A673 (cell line): ENCODE data around the gene NPIPA1. TPM values are rescaled to one million over a fixed set of nuclear protein-coding genes. Genes with fewer than 3 reads are reported as not detected.
"Not testable (repeated sequence)": the region's sequence is repeated elsewhere in the genome, so short reads cannot be mapped to it uniquely, and the experiment has no call there.

ENCODE experiments used
- BruUV-seq: library from RNA; stranded (reverse); fragments of 400-500 nt; replicated peaks from 2 replicates; lab custom pipeline; 2021; lab: Mats Ljungman, UMichigan
- CTCF ChIA-PET: fragments of 300-600 bp; sonication (Branson Sonifier 250); formaldehyde crosslinking; loops from one replicate; lab custom pipeline; 2022; ENCODE audit warnings: antibody characterized with exemption; lab: Charles Lee
- POLR2A ChIA-PET: fragments of 300-600 bp; sonication (Branson Sonifier 250); formaldehyde crosslinking; loops from one replicate; lab custom pipeline; 2022; ENCODE audit warnings: antibody characterized with exemption; ENCODE audit not compliant: low non-redundant PET; lab: Charles Lee
- DNase-seq: peaks from one replicate; pipeline ENCODE4 v3.0.0-alpha.2; 2015; ENCODE audit warnings: low spot score
- H3K27ac ChIP-seq: fragments of 200-600 bp; sonication (generic); 2 replicates; pipeline ENCODE4 v1.5.1; 2016; ENCODE audit warnings: mixed run types, low read depth, mild to moderate bottlenecking, mixed read lengths, antibody characterized with exemption, low read length; ENCODE audit not compliant: poor library complexity, severe bottlenecking
- H3K27me3 ChIP-seq: fragments of 200-600 bp; sonication (generic); replicated peaks from 2 replicates; pipeline ENCODE4 v1.6.1; 2017; ENCODE audit warnings: mixed run types, low read depth, mild to moderate bottlenecking, mixed read lengths, antibody characterized with exemption, low read length; ENCODE audit not compliant: insufficient read depth, poor library complexity
- H3K36me3 ChIP-seq: fragments of 200-600 bp; sonication (generic); 2 replicates; pipeline ENCODE4 v1.6.1; 2016; ENCODE audit warnings: mixed run types, mild to moderate bottlenecking, mixed read lengths, antibody characterized with exemption, low read length; ENCODE audit not compliant: insufficient read depth, poor library complexity, severe bottlenecking
- H3K4me1 ChIP-seq: fragments of 200-600 bp; sonication (generic); 2 replicates; pipeline ENCODE4 v1.6.1; 2017; ENCODE audit warnings: mixed run types, mild to moderate bottlenecking, mixed read lengths, antibody characterized with exemption, low read length; ENCODE audit not compliant: insufficient read depth, poor library complexity, severe bottlenecking
- H3K4me3 ChIP-seq: fragments of 200-600 bp; sonication (generic); 2 replicates; pipeline ENCODE4 v1.5.1; 2016; ENCODE audit warnings: low read depth, mixed run types, mild to moderate bottlenecking, mixed read lengths, low read length; ENCODE audit not compliant: poor library complexity, severe bottlenecking
- H3K9me3 ChIP-seq: fragments of 200-600 bp; sonication (generic); 2 replicates; pipeline ENCODE4 v1.6.1; 2016; ENCODE audit warnings: mixed run types, low read depth, mild to moderate bottlenecking, mixed read lengths, antibody characterized with exemption, low read length; ENCODE audit not compliant: poor library complexity, severe bottlenecking
- intact Hi-C: fragments of 100-400 bp; cut with micrococcal nuclease; formaldehyde crosslinking; loops from one replicate; pipeline ENCODE4 v1.10.0; 2022; ENCODE audit not compliant: unreplicated experiment
- total RNA-seq: library from RNA; stranded (reverse); gene quantifications from 2 replicates; pipeline ENCODE4 v1.2.3, GENCODE V29; 2021

The NPIPA1 gene
- total RNA-seq, 1 experiment from 2014 or later, result 161 TPM

DNA sequence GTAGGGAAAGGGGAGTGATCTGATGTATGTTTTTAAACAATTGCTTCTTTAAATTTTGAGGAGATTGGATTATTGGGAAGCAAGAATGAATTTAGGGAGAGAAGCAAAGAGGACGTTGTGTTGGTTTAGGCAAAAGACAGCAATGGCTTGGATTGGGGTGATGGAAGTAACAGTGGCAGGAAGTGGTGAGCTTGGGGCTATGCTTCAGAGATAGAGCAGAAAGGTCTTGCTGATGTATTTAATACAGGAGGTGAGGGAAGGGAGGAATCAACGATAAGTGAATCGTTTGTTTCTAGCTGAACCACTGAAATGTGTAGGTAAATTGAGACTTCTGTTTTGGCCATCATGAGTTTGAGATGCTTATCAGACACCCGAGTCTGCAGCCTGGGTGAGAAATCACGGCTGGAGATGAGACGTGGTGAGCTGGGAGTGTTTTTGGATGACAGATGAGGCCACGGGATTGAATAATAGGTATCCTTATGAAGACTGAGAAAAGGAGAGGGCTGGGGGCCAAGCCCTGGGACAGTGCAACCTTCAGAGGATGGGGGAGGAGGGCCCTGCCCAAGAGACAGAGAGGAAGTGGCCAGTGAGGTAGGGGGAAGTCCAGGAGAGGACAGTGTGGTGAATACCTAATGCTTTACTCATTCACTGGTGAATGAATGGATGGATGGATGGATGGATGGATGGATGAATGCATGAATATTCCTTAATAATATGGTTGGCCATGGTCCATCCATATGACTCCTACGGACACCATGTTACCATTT, 33.9 kb upstream of the NPIPA1 start:
- H3K9me3 ChIP-seq, CTCF ChIA-PET, H3K36me3 ChIP-seq, intact Hi-C loops, DNase-seq, H3K4me3 ChIP-seq, POLR2A ChIA-PET, H3K27me3 ChIP-seq, H3K4me1 ChIP-seq, H3K27ac ChIP-seq, BruUV-seq: not testable (repeated sequence)

GRCh38 chr16:14909744-14910143, 27.5 kb upstream of the NPIPA1 start:
- H3K36me3 ChIP-seq, H3K9me3 ChIP-seq, H3K27me3 ChIP-seq, POLR2A ChIA-PET, H3K27ac ChIP-seq, CTCF ChIA-PET, DNase-seq, BruUV-seq, intact Hi-C loops, H3K4me1 ChIP-seq, H3K4me3 ChIP-seq: not testable (repeated sequence)

- DNase-seq, CTCF ChIA-PET, BruUV-seq, H3K9me3 ChIP-seq, H3K27me3 ChIP-seq, POLR2A ChIA-PET, H3K36me3 ChIP-seq, H3K27ac ChIP-seq, H3K4me1 ChIP-seq, H3K4me3 ChIP-seq, intact Hi-C loops: not testable (repeated sequence)
Measured at GRCh38 chr16:14910833-14911629, 26.2 kb upstream of the NPIPA1 start.

- DNase-seq, POLR2A ChIA-PET, H3K4me1 ChIP-seq, H3K27me3 ChIP-seq, CTCF ChIA-PET, BruUV-seq, H3K9me3 ChIP-seq, intact Hi-C loops, H3K36me3 ChIP-seq, H3K27ac ChIP-seq: not testable (repeated sequence)
- peak overlapping the region; percentile 34 for H3K4me3 ChIP-seq
Measured at GRCh38 chr16:14911954-14912353, 25.3 kb upstream of the NPIPA1 start.

GRCh38 chr16:14912588-14912987, 24.7 kb upstream of the NPIPA1 start:
- POLR2A ChIA-PET, H3K9me3 ChIP-seq, H3K36me3 ChIP-seq, H3K27me3 ChIP-seq, H3K27ac ChIP-seq, H3K4me3 ChIP-seq, CTCF ChIA-PET, DNase-seq, intact Hi-C loops, H3K4me1 ChIP-seq: not testable (repeated sequence)
- BruUV-seq, result TSS peak; percentile 63

- intact Hi-C loops, H3K9me3 ChIP-seq, H3K36me3 ChIP-seq, H3K27me3 ChIP-seq, H3K27ac ChIP-seq, BruUV-seq, POLR2A ChIA-PET, H3K4me3 ChIP-seq, DNase-seq, CTCF ChIA-PET, H3K4me1 ChIP-seq: not testable (repeated sequence)
Measured at GRCh38 chr16:14918504-14918903, 18.7 kb upstream of the NPIPA1 start.

DNA sequence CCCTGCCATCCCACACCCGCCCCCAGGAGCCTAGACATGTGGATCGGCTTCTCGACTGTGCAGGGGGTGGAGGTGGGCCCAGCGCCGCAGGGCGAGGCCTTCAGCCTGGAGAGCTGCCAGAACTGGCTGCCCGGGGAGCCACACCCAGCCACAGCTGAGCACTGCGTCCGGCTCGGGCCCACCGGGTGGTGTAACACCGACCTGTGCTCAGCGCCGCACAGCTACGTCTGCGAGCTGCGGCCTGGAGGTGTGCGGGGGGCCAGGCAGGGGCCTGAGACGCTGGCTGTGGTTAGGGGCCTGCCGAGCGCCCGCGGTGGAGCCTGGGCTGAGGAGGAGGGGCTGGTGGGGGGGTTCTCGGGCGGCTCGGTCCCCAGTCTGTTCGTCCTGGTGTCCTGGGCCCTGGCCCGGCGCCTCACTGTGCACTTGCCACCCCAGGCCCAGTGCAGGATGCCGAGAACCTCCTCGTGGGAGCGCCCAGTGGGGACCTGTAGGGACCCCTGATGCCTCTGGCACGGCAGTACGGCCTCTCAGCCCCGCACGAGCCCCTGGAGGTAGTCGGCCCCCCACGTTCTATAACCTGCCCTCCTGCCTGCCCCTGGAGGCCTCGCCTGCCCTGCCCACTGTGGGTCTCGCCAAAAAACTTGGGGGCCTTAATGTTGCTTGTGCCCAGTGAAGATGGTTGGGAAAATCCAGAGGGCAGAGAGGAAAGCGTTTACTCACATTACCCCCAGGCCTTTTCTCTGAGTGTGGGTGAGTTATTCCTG, 17.2 kb upstream of the NPIPA1 start:
- H3K27me3 ChIP-seq, POLR2A ChIA-PET, H3K36me3 ChIP-seq, H3K27ac ChIP-seq, H3K4me3 ChIP-seq, CTCF ChIA-PET, DNase-seq, intact Hi-C loops, H3K4me1 ChIP-seq, BruUV-seq, H3K9me3 ChIP-seq: not testable (repeated sequence)
